ENCODE data around the gene SLC51B. TPM values are rescaled to one million over a fixed set of nuclear protein-coding genes. Genes with fewer than 3 reads are reported as not detected.
"Not testable (repeated sequence)": the region's sequence is repeated elsewhere in the genome, so short reads cannot be mapped to it uniquely, and the experiment has no call there.

The SLC51B gene
- total RNA-seq, 3 donors from 2014 or later (not counting 1 experiment from before 2014, with no cell fraction given), result not detected

DNA sequence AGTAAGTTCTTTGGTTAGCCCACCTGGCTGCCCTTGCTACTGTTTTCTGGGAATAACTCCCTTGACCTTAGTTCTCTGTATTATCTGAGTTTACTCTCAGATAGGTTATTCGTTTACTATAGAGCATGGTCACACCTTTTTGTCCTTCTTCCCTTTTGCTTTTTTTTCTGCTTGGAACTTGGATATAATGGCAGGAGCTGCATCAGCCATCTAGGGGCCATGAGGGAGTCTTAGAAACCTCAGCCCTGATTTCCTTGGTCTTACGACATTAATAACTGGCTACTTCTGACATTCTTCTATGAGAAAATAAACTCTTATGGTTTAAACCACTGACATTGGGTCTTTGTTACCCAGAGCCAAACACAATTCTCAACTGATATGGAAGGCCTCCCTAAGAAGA lies 3.4 kb upstream of the SLC51B start:
- no peaks in the 10 kb centered on the region for H3K36me3 Mint-ChIP-seq
- ATAC-seq (no peak), DNase-seq (no peak)
- H3K4me3 ChIP-seq (ENCODE audit: low read length), result no peak overlapping the region
- TF ChIP-seq, protein P1, sequence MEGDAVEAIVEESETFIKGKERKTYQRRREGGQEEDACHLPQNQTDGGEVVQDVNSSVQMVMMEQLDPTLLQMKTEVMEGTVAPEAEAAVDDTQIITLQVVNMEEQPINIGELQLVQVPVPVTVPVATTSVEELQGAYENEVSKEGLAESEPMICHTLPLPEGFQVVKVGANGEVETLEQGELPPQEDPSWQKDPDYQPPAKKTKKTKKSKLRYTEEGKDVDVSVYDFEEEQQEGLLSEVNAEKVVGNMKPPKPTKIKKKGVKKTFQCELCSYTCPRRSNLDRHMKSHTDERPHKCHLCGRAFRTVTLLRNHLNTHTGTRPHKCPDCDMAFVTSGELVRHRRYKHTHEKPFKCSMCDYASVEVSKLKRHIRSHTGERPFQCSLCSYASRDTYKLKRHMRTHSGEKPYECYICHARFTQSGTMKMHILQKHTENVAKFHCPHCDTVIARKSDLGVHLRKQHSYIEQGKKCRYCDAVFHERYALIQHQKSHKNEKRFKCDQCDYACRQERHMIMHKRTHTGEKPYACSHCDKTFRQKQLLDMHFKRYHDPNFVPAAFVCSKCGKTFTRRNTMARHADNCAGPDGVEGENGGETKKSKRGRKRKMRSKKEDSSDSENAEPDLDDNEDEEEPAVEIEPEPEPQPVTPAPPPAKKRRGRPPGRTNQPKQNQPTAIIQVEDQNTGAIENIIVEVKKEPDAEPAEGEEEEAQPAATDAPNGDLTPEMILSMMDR (IDR thresholded peaks at IDR 0.05), result no peak
- H3K4me1 ChIP-seq (ENCODE audit: control insufficient read depth, insufficient read depth, low read length), result no peaks in the 10 kb centered on the region
- H3K9me3 Mint-ChIP-seq, result no peaks in the 10 kb centered on the region
- H3K9me3 ChIP-seq (ENCODE audit: control insufficient read depth, insufficient read depth, low read length), result no peaks in the 10 kb centered on the region
- no peaks in the 10 kb centered on the region for H3K36me3 ChIP-seq (ENCODE audit: control insufficient read depth, insufficient read depth, low read length)
- 91% methylated on average over 2 of the region's 2 CpGs for WGBS (ENCODE audit: insufficient coverage)
- H3K4me3 Mint-ChIP-seq, result no peak overlapping the region
- no peak overlapping the region for H3K27ac Mint-ChIP-seq
- H3K27me3 Mint-ChIP-seq (ENCODE audit: low read depth in 2 of 2), result no peaks in the 10 kb centered on the region
- no peaks in the 10 kb centered on the region for H3K4me1 Mint-ChIP-seq
- no peaks in the 10 kb centered on the region for H3K27me3 ChIP-seq (ENCODE audit: control insufficient read depth, insufficient read depth, low read length)
- no peak overlapping the region for H3K27ac ChIP-seq (ENCODE audit: low read length)
- intact Hi-C loops (cut with micrococcal nuclease), result no loop called here

DNA sequence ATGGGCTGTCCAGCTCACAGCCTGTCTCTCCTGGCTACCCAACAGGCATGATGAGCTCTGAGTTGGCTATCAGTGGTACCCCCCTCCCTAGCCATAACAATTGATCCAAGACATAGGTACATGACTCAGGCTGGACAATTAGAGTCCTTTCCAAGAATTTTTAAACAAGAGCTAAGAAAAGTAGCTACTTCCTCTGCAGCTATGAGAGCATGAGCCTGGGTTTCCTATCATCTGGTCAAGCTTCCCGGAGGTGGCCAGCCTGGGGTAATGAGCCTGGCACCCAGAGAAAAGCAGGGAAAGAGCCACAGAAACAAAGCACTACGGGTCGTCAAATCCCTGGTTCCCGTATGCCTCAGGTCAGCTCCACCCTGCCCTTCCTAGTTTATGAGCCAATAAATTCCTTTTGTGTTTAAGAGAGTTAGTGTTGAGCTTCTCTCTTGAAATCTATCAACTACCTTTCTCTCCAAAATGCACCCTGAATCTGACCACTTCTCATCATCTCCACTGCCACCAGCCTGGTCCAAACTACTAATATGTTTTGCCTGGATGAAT lies 2.3 kb upstream of the SLC51B start:
- H3K4me3 Mint-ChIP-seq, result no peak overlapping the region
- H3K9me3 Mint-ChIP-seq, result no peaks in the 10 kb centered on the region
- Histone ChIP-seq H3K4me3 (ENCODE audit: low read length) (no peak overlapping the region), H3K9me3 (ENCODE audit: control insufficient read depth, insufficient read depth, low read length) (no peaks in the 10 kb centered on the region), H3K27ac (ENCODE audit: low read length) (no peak overlapping the region), H3K27me3 (ENCODE audit: control insufficient read depth, insufficient read depth, low read length) (no peaks in the 10 kb centered on the region), H3K4me1 (ENCODE audit: control insufficient read depth, insufficient read depth, low read length) (no peaks in the 10 kb centered on the region), H3K36me3 (ENCODE audit: control insufficient read depth, insufficient read depth, low read length) (no peaks in the 10 kb centered on the region)
- DNase-seq (no peak), ATAC-seq (no peak)
- 85% methylated on average over 4 of the region's 4 CpGs for WGBS (ENCODE audit: insufficient coverage)
- no peak overlapping the region for H3K27ac Mint-ChIP-seq
- TF ChIP-seq, protein P1 (IDR thresholded peaks at IDR 0.05), result no peak
- peaks cover 0 to 3% of the 10 kb centered on the region in 2 donors for H3K27me3 Mint-ChIP-seq (ENCODE audit: low read depth in 2 of 2)
- no peaks in the 10 kb centered on the region for H3K4me1 Mint-ChIP-seq
- intact Hi-C loops (cut with micrococcal nuclease), result no loop called here
- no peaks in the 10 kb centered on the region for H3K36me3 Mint-ChIP-seq

DNA sequence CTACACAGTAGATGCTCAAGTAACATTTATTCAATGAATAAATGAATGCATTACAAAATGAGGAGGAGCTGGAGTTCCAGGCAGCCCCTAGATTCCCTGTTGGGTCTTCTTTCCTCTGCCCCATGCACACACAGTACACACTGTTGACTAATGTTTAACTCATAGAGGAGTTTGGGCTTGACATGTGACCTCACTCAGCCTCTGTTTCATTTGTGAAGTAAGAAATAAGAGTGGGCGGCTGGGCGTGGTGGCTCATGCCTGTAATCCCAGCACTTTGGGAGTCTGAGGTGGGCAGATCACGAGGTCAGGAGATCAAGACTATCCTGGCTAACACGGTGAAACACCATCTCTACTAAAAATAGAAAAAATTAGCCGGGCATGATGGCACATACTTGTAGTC lies 969 bp upstream of the SLC51B start:
- DNase-seq; intact Hi-C loops (cut with micrococcal nuclease); ATAC-seq; H3K4me1 ChIP-seq (ENCODE audit: control insufficient read depth, insufficient read depth, low read length); H3K4me3 ChIP-seq (ENCODE audit: low read length); H3K4me3 Mint-ChIP-seq; H3K27me3 Mint-ChIP-seq (ENCODE audit: low read depth in 2 of 2); H3K9me3 Mint-ChIP-seq; H3K36me3 ChIP-seq (ENCODE audit: control insufficient read depth, insufficient read depth, low read length); H3K36me3 Mint-ChIP-seq; H3K27me3 ChIP-seq (ENCODE audit: control insufficient read depth, insufficient read depth, low read length); H3K9me3 ChIP-seq (ENCODE audit: control insufficient read depth, insufficient read depth, low read length); H3K27ac ChIP-seq (ENCODE audit: low read length); H3K4me1 Mint-ChIP-seq; H3K27ac Mint-ChIP-seq: not testable (repeated sequence)
- WGBS (ENCODE audit: insufficient coverage), result 81% methylated on average over 5 of the region's 5 CpGs

DNA sequence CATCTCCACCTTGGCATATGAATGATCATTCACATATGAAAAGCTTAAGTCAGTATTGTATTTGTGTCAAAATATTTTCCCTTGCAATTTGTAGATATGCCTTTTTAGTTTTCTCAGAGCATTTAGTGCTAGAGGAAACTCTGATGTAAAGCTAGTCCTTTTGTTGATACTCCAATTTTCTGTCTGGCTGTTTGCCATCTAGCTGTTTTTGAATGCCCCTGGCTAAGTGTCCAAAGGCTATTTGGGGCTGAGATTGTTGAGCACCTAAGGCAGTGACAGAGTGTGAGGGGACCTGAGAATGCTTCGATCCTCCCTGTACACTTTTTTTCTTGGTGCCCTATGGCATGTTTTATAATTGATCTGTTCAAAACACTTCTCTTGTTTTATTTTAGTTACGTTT lies 3.1 kb downstream of the SLC51B start:
- H3K27ac Mint-ChIP-seq, result no peak overlapping the region
- WGBS (ENCODE audit: insufficient coverage), result no CpG with 5 or more reads among the region's 2 CpGs
- intact Hi-C loops (cut with micrococcal nuclease), result no loop called here

More for the DNA sequence above, 3.1 kb downstream of the SLC51B start:
- Histone ChIP-seq H3K27ac (ENCODE audit: low read length) (no peak overlapping the region), H3K36me3 (ENCODE audit: control insufficient read depth, insufficient read depth, low read length) (no peaks in the 10 kb centered on the region), H3K27me3 (ENCODE audit: control insufficient read depth, insufficient read depth, low read length) (no peaks in the 10 kb centered on the region), H3K4me1 (ENCODE audit: control insufficient read depth, insufficient read depth, low read length) (peaks cover 10% of the 10 kb centered on the region), H3K4me3 (ENCODE audit: low read length) (no peak overlapping the region), H3K9me3 (ENCODE audit: control insufficient read depth, insufficient read depth, low read length) (no peaks in the 10 kb centered on the region)
- ATAC-seq (no peak), DNase-seq (no peak)
- TF ChIP-seq, protein P1 (IDR thresholded peaks at IDR 0.05), result no peak
- H3K9me3 Mint-ChIP-seq, result no peaks in the 10 kb centered on the region
- peaks cover 0 to 3% of the 10 kb centered on the region in 2 donors for H3K27me3 Mint-ChIP-seq (ENCODE audit: low read depth in 2 of 2)
- H3K4me1 Mint-ChIP-seq, result peaks cover 12 to 14% of the 10 kb centered on the region in 2 donors
- H3K4me3 Mint-ChIP-seq, result no peak overlapping the region
- H3K36me3 Mint-ChIP-seq, result no peaks in the 10 kb centered on the region

Data from natural killer cell (primary cell).